ENCODE results near the gene SH3BP4. TPM values are rescaled to one million over a fixed set of nuclear protein-coding genes. Genes with fewer than 3 reads are reported as not detected.

Gene SH3BP4
- total and polyA plus RNA-seq, 2 of the 13 experiments (the other 11 are each of a cell fraction or from before 2014, with no cell fraction given), result 34.6 to 99.1 TPM

GRCh38 chr2:234914371-234915154 is 37.3 kb upstream of the SH3BP4 start (continued):
- no peak for TF ChIP-seq HNRNPK (IDR thresholded peaks at IDR 0.05; ENCODE audit: low read depth, low read length, poor library complexity, severe bottlenecking)
- TF ChIP-seq ZNF414 (CRISPR knock-in tag; IDR thresholded peaks at IDR 0.05), result no peak
- no peak for TF ChIP-seq MEIS1 (CRISPR knock-in tag; IDR thresholded peaks at IDR 0.05; ENCODE audit: borderline replicate concordance)
- TF ChIP-seq ZNF292 (CRISPR knock-in tag; IDR thresholded peaks at IDR 0.05; ENCODE audit: borderline replicate concordance, low read depth), result no peak
- TF ChIP-seq, protein P1, sequence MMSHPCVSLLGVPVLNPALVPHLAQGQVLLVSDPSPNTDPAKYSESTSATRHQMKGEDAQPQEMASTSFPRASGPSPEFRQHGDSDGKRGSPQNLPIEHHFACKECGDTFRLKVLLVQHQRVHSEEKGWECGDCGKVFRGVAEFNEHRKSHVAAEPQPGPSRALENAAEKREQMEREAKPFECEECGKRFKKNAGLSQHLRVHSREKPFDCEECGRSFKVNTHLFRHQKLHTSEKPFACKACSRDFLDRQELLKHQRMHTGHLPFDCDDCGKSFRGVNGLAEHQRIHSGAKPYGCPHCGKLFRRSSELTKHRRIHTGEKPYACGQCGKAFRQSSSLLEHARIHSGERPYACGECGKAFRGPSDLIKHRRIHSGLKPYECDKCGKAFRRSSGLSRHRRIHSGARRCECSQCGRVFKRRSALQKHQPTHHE (CRISPR knock-in tag; IDR thresholded peaks at IDR 0.05; ENCODE audit: borderline replicate concordance), result no peak
- no peak for TF ChIP-seq ZNF549 (CRISPR knock-in tag; IDR thresholded peaks at IDR 0.05)
- 0 out of 2 replicates have a peak, but pooled peaks have one; percentile 21 for TF ChIP-seq ARID5B (CRISPR knock-in tag; IDR thresholded peaks at IDR 0.05)
- TF ChIP-seq, protein P2, sequence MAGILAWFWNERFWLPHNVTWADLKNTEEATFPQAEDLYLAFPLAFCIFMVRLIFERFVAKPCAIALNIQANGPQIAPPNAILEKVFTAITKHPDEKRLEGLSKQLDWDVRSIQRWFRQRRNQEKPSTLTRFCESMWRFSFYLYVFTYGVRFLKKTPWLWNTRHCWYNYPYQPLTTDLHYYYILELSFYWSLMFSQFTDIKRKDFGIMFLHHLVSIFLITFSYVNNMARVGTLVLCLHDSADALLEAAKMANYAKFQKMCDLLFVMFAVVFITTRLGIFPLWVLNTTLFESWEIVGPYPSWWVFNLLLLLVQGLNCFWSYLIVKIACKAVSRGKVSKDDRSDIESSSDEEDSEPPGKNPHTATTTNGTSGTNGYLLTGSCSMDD (CRISPR knock-in tag; IDR thresholded peaks at IDR 0.05), result no peak
- TF ChIP-seq NR2C2 (CRISPR knock-in tag; IDR thresholded peaks at IDR 0.05; ENCODE audit: borderline replicate concordance), result no peak
- no peak for TF ChIP-seq SIX1 (CRISPR knock-in tag; IDR thresholded peaks at IDR 0.05; ENCODE audit: borderline replicate concordance)
- TF ChIP-seq, protein P3, sequence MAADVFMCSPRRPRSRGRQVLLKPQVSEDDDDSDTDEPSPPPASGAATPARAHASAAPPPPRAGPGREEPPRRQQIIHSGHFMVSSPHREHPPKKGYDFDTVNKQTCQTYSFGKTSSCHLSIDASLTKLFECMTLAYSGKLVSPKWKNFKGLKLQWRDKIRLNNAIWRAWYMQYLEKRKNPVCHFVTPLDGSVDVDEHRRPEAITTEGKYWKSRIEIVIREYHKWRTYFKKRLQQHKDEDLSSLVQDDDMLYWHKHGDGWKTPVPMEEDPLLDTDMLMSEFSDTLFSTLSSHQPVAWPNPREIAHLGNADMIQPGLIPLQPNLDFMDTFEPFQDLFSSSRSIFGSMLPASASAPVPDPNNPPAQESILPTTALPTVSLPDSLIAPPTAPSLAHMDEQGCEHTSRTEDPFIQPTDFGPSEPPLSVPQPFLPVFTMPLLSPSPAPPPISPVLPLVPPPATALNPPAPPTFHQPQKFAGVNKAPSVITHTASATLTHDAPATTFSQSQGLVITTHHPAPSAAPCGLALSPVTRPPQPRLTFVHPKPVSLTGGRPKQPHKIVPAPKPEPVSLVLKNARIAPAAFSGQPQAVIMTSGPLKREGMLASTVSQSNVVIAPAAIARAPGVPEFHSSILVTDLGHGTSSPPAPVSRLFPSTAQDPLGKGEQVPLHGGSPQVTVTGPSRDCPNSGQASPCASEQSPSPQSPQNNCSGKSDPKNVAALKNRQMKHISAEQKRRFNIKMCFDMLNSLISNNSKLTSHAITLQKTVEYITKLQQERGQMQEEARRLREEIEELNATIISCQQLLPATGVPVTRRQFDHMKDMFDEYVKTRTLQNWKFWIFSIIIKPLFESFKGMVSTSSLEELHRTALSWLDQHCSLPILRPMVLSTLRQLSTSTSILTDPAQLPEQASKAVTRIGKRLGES (CRISPR knock-in tag; IDR thresholded peaks at IDR 0.05; ENCODE audit: borderline replicate concordance), result no peak
- no peak for TF ChIP-seq NCOA2 (CRISPR knock-in tag; IDR thresholded peaks at IDR 0.05)
- no peak for TF ChIP-seq CHCHD3 (CRISPR knock-in tag; IDR thresholded peaks at IDR 0.05)
- TF ChIP-seq, protein P4, sequence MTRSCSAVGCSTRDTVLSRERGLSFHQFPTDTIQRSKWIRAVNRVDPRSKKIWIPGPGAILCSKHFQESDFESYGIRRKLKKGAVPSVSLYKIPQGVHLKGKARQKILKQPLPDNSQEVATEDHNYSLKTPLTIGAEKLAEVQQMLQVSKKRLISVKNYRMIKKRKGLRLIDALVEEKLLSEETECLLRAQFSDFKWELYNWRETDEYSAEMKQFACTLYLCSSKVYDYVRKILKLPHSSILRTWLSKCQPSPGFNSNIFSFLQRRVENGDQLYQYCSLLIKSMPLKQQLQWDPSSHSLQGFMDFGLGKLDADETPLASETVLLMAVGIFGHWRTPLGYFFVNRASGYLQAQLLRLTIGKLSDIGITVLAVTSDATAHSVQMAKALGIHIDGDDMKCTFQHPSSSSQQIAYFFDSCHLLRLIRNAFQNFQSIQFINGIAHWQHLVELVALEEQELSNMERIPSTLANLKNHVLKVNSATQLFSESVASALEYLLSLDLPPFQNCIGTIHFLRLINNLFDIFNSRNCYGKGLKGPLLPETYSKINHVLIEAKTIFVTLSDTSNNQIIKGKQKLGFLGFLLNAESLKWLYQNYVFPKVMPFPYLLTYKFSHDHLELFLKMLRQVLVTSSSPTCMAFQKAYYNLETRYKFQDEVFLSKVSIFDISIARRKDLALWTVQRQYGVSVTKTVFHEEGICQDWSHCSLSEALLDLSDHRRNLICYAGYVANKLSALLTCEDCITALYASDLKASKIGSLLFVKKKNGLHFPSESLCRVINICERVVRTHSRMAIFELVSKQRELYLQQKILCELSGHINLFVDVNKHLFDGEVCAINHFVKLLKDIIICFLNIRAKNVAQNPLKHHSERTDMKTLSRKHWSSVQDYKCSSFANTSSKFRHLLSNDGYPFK (CRISPR knock-in tag; IDR thresholded peaks at IDR 0.05; ENCODE audit: borderline replicate concordance), result no peak

Measured in HepG2 (cell line).